A549 treated with Hydrocortisone at 1 μM for 4 hours (cell line): ENCODE results near the gene AURKAIP1. TPM values are rescaled to one million over a fixed set of nuclear protein-coding genes. Genes with fewer than 3 reads are reported as not detected.

Source experiments
- total RNA-seq: library from RNA; stranded (reverse); fragments of 200-300 nt; extraction: Qiagen RNA extraction; gene quantifications from 5 replicates; pipeline ENCODE4 v1.2.3, GENCODE V29; 2022

Gene AURKAIP1
- total RNA-seq: 95.4 to 183 TPM (median 168 TPM) in 5 replicates

GRCh38 chr1:1374929-1375662 lies at the start of gene AURKAIP1:
Gene AURKAIP1, minus strand, starts transcription at chr1:1375207. Its CDS starts 451 bp downstream, at chr1:1374756.

DNA sequence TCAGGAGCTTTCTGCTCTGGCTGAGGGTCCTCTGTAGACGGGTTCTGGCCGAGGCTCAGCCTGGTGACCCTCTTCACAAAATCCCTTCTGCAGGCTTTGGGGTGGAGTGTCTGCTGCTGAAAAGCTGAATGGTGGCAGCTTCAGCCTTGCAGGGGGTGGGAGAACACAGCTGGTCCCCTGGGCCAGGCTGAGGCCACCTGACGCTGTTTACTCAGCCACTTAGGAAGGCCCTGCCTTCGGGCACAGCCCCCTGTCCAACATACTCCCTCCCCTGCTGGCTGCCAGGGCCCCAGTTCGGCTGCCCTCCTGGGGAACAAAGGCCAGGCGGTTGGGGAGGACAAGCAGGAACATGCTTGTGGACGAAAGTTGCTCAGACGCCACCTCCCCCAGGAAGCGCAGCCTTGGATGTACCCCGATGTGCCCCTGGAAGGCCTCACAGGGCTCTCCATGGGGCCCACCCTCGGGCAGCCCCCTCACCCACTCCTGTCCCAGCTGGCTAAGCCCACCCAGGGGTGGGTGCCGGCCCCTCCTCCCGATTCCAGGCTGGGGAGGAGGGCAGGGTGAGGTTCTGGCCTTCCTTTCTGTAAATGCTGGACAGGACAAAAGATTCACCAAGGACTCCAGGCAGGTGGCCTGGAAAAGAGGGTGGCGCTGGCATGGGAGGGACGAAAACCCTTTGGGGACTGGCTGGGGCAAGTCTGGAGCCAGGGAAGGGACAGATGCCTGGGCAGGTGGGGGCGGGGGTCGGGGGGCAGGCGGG lies 46.3 kb upstream of the AURKAIP1 start, which contains the start of gene ANKRD65:
Gene ANKRD65, minus strand, starts transcription at position 130 of the 760 bp plus-strand sequence. CDS start 271 bp downstream, outside the sequence.

DNA sequence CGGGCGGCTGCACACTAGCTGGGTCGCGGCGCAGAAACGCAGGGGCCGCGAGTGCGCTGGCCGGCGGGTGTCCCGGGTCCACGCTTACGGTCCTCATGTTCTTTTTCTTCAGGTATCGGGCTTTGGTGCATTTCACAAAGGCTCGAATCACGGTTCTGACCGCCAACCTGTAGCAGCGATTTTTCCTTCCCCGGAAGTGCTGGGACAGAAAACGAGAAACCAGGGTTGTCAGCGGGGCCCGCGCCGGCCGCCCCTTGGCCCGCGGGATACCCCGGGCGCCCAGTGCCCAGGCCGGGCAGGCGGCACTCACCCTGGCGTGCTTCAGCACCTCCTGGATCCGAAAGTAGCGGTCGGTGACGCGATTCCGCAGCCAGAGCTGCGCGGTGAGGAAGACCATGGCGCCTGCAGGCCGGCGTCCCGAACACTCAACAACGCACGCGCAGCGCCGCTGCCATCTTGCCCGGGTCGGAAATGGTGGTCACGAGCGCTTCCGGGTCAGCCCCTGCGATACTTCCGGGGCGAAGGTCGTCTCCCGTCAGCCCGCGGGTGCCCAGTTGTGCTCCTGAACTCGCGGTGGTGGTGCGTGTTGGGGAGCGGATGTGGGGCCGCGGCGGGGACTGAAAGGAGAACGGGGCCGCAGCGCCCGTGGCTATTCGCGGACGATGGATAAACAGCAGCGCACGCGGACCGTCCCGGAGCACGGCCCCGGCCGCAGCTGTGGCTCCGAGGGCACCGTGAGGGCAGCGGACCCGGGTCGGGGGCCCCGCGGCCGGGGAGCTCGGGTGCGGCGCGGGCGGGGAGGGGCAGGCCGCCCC lies 32.0 kb upstream of the AURKAIP1 start, which contains the start of gene MRPL20:
Gene MRPL20, minus strand, starts transcription at position 473 of the 815 bp plus-strand sequence. Its CDS starts 76 bp downstream, at position 397.

GRCh38 chr1:1399187-1399871 lies 24.3 kb upstream of the AURKAIP1 start, which contains the start of gene CCNL2:
Gene CCNL2, minus strand, starts transcription at chr1:1399335. Its CDS starts 29 bp downstream, at chr1:1399306.

DNA sequence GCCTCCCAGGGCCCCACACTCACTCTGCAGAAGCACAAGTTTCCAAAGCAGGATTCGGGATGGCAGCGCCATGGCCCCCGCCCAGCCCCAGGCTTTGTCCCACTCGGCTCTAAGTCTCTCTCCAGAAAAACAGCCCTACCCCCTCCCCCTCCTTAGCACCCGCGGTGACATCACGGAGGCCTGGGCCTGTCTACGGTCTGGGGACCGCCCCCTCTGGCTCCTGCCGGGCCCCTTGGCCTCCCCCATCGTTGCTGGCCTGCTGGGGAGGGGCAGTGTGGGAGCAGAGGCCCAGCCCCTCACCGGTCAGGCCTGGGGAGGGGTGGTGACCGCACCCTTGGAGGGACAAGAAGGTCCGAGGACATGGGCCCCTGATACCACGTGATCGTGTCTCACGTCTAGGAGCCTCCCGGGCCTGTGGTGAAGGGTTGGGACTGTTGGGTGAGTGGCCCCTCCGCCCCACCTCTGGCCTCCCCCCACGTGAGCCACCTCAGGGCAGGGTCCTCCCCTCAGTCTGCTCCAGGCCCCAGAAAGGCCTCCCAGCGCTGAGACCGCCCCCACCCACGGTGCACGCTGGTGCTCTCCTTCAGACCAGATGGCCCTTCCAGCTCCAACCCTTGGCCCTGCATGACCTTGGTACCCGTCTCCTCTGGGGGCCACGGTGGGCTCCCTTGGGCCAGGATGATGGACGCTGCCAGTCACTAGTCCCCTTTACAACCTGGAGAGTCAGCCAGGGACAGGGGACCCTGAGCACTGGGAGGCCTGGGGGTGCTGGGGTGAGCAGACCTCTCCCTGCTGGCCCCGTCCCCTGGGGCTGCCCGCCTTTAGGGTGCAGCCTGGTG lies 16.4 kb downstream of the AURKAIP1 start, which contains the start of gene MXRA8:
Gene MXRA8, minus strand, starts transcription at position 123 of the 839 bp plus-strand sequence. Its CDS starts 51 bp downstream, at position 72.

DNA sequence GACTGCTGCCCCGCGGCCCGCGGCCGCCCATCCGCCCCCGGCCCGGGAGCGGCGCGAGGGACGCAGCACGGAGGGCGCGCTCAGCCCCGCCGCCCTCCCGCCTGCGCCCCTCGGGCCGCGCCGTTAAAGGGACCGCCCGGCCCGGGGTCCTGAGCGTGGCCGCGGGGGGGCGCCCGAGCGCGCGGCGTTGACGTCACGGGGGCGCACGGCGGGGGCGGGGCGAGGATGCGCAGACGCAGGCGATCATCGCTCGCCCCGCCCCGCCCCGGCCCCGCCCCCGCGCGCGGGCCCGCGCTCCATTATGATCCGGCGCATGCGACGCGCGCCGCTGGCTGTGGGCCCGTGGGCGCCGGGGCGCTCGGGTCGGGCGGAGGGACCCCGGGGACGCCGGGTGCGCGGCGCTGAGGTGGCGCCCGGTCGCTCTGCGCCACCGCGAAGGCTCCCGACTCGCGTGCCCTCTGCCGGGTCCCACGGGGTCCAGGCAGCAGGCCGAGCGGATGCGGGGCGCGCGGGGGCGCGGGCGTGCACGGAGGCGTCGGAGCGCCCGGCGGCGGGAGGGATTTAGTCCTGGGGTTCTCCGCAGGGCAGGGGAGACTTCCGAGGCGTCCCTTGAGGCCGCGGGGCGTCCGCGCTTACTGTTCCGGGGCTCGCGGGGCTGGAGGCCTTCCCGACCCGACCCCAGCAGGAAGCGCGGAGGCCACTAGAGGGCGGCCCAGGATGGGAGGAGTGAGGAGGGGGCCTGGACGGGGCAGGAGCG lies 25.6 kb downstream of the AURKAIP1 start, which contains the start of gene DVL1:
Gene DVL1, minus strand, starts transcription at position 163 of the 757 bp plus-strand sequence. CDS start 353 bp downstream, outside the sequence.

GRCh38 chr1:1331068-1331965 lies 43.7 kb downstream of the AURKAIP1 start, which contains the start of gene TAS1R3:
Gene TAS1R3, plus strand, starts transcription at chr1:1331280. Its CDS starts 66 bp downstream, at chr1:1331346.

GRCh38 chr1:1324524-1325287 lies 50.3 kb downstream of the AURKAIP1 start, which contains the start of the genes CPTP and INTS11:
Gene CPTP, plus strand, starts transcription at chr1:1324802. Its CDS starts 2,109 bp downstream, at chr1:1326911.
Gene INTS11, minus strand, starts transcription at chr1:1324660. Its CDS starts 52 bp downstream, at chr1:1324608.

Other genes with a start within 250 kb of the AURKAIP1 start
- not detected in 5 replicates for gene TTLL10, start 201.3 kb downstream of the AURKAIP1 start, total RNA-seq
- 0.17 to 0.42 TPM in 2 of 5 replicates, not detected in the others for gene TNFRSF18, start 168.6 kb downstream of the AURKAIP1 start, total RNA-seq
- gene TNFRSF4, start 161.1 kb downstream of the AURKAIP1 start, total RNA-seq: 0.09 to 0.34 TPM (median 0.25 TPM) in 3 of 5 replicates, not detected in the others
- 113 to 131 TPM (median 122 TPM) in 5 replicates for gene SDF4, start 143.2 kb downstream of the AURKAIP1 start, total RNA-seq
- gene B3GALT6, start 143.0 kb downstream of the AURKAIP1 start, total RNA-seq: 11.3 to 19.2 TPM (median 17.6 TPM) in 5 replicates
- gene C1QTNF12, start 128.5 kb downstream of the AURKAIP1 start, total RNA-seq: 0.97 to 2.3 TPM (median 1.3 TPM) in 5 replicates
- 36.7 to 49.8 TPM (median 47.1 TPM) in 5 replicates for gene UBE2J2, start 101.4 kb downstream of the AURKAIP1 start, total RNA-seq
- gene SCNN1D, start 94.8 kb downstream of the AURKAIP1 start, total RNA-seq: 0.76 to 1.3 TPM (median 0.84 TPM) in 5 replicates
- 12.0 to 17.3 TPM (median 13.6 TPM) in 5 replicates for gene ACAP3, start 67.3 kb downstream of the AURKAIP1 start, total RNA-seq
- 14.3 to 24.7 TPM (median 22.7 TPM) in 5 replicates for gene PUSL1, start 66.6 kb downstream of the AURKAIP1 start, total RNA-seq
- 53.7 to 59.5 TPM (median 54.7 TPM) in 5 replicates for gene INTS11, start 50.5 kb downstream of the AURKAIP1 start, total RNA-seq
- 17.2 to 23.3 TPM (median 21.9 TPM) in 5 replicates for gene CPTP, start 50.4 kb downstream of the AURKAIP1 start, total RNA-seq
- 0.07 to 0.24 TPM (median 0.20 TPM) in 5 replicates for gene TAS1R3, start 43.9 kb downstream of the AURKAIP1 start, total RNA-seq
- 50.0 to 68.0 TPM (median 63.0 TPM) in 5 replicates for gene DVL1, start 25.8 kb downstream of the AURKAIP1 start, total RNA-seq
- gene MXRA8, start 16.7 kb downstream of the AURKAIP1 start, total RNA-seq: 0.12 to 0.25 TPM (median 0.16 TPM) in 5 replicates
- gene CCNL2, start 24.1 kb upstream of the AURKAIP1 start, total RNA-seq: 42.3 to 54.3 TPM (median 50.5 TPM) in 5 replicates
- gene MRPL20, start 32.1 kb upstream of the AURKAIP1 start, total RNA-seq: 128 to 154 TPM (median 130 TPM) in 5 replicates
- gene ANKRD65, start 46.1 kb upstream of the AURKAIP1 start, total RNA-seq: 0.06 to 0.14 TPM (median 0.14 TPM) in 3 of 5 replicates, not detected in the others
- gene VWA1, start 60.5 kb upstream of the AURKAIP1 start, total RNA-seq: 4.1 to 15.8 TPM (median 12.9 TPM) in 5 replicates
- not detected in 5 replicates for gene ATAD3C, start 74.5 kb upstream of the AURKAIP1 start, total RNA-seq
- gene ATAD3B, start 96.6 kb upstream of the AURKAIP1 start, total RNA-seq: 1.3 to 3.2 TPM (median 2.9 TPM) in 5 replicates
- 31.1 to 37.8 TPM (median 35.1 TPM) in 5 replicates for gene ATAD3A, start 137.0 kb upstream of the AURKAIP1 start, total RNA-seq
- 0.24 to 0.70 TPM (median 0.38 TPM) in 4 of 5 replicates, not detected in the other for gene TMEM240, start 165.4 kb upstream of the AURKAIP1 start, total RNA-seq
- gene SSU72, start 199.7 kb upstream of the AURKAIP1 start, total RNA-seq: 83.9 to 108 TPM (median 103 TPM) in 5 replicates
- gene FNDC10, start 224.9 kb upstream of the AURKAIP1 start, total RNA-seq: 5.5 to 8.9 TPM (median 7.8 TPM) in 5 replicates
- 10.6 to 18.3 TPM (median 16.8 TPM) in 5 replicates for gene MIB2, start 240.3 kb upstream of the AURKAIP1 start, total RNA-seq